Activated CD8-positive, alpha-beta T cell treated with anti-CD3 and anti-CD28 coated beads for 36 hours (primary cell): ENCODE data around the gene RGS8. TPM values are rescaled to one million over a fixed set of nuclear protein-coding genes. Genes with fewer than 3 reads are reported as not detected.

Experiments
- ATAC-seq: fragments of 200-7000 bp; cut with Tn5 transposase; one replicate; pipeline ENCODE4 v1.10.0; 2021; ENCODE audit warnings: mild to moderate bottlenecking, moderate library complexity
- CTCF ChIA-PET: fragments of 350-600 bp; sonication (Branson Sonifier 250); formaldehyde crosslinking; loops from one replicate; lab custom pipeline; 2021; ENCODE audit warnings: antibody characterized with exemption; lab: Charles Lee
- POLR2A ChIA-PET: fragments of 350-600 bp; sonication (Branson Sonifier 250); formaldehyde crosslinking; loops from one replicate; lab custom pipeline; 2021; ENCODE audit warnings: antibody characterized with exemption; lab: Charles Lee
- DNase-seq: peaks from one replicate; pipeline ENCODE4 v3.0.0-alpha.2; 2020
- H3K27ac Mint-ChIP-seq: one replicate; pipeline ENCODE4 v1.8.0; 2021; ENCODE audit warnings: mild to moderate bottlenecking, mixed read lengths
- H3K27me3 Mint-ChIP-seq: one replicate; pipeline ENCODE4 v1.8.0; 2021; ENCODE audit warnings: mixed read lengths
- H3K36me3 Mint-ChIP-seq: one replicate; pipeline ENCODE4 v1.8.0; 2021; ENCODE audit warnings: low read depth, mixed read lengths
- H3K4me1 Mint-ChIP-seq: one replicate; pipeline ENCODE4 v1.8.0; 2021; ENCODE audit warnings: low read depth, mixed read lengths
- H3K4me3 Mint-ChIP-seq: one replicate; pipeline ENCODE4 v1.8.0; 2021; ENCODE audit warnings: mild to moderate bottlenecking, moderate library complexity, mixed read lengths
- H3K9me3 Mint-ChIP-seq: one replicate; pipeline ENCODE4 v1.8.0; 2021; ENCODE audit warnings: mixed read lengths
- intact Hi-C: fragments of 100-400 bp; cut with micrococcal nuclease; formaldehyde crosslinking; loops from one replicate; pipeline ENCODE4 v1.10.0; 2022
- total RNA-seq, 2 experiments: library from RNA; stranded (reverse); gene quantifications; one replicate each; pipeline ENCODE4 v1.2.3, GENCODE V29; 2021
- TF ChIP-seq, protein P1 (sequence below): fragments of 200-600 bp; IDR thresholded peaks from one replicate; pipeline ENCODE4 v1.8.0; 2022; ENCODE audit warnings: antibody characterized with exemption, mild to moderate bottlenecking

RGS8 gene
- total RNA-seq, 2 experiments from 2014 or later = not detected

DNA sequence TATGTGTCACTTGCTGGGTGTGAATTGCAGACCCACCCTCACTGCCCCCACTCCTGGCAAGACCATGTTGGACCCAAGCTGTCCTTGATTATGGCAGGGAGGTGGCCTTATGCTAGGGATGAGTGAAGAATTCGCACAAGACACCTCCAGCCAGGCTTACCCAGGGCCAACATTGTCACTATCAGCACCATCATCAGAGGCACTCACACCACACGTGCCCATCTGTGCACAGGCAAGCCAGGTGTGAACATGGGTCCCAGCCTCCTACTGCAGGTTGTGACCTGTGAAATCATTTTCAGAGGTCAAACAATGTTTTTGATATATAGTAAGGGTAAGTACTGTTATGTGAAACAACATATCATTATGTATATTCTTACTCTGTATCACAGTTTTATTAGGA, 20.3 kb upstream of the RGS8 start:
- Mint-ChIP-seq H3K9me3 (no peaks in the 10 kb centered on the region), H3K4me3 (no peak overlapping the region), H3K27ac (no peak overlapping the region), H3K4me1 (peaks cover 11% of the 10 kb centered on the region), H3K36me3 (no peaks in the 10 kb centered on the region), H3K27me3 (peaks cover 8% of the 10 kb centered on the region)
- intact Hi-C loops = no loop called here
- ChIA-PET POLR2A (no interaction called here), CTCF (no interaction called here)
- ATAC-seq (no peak), DNase-seq (no peak)
- TF ChIP-seq, protein P1, sequence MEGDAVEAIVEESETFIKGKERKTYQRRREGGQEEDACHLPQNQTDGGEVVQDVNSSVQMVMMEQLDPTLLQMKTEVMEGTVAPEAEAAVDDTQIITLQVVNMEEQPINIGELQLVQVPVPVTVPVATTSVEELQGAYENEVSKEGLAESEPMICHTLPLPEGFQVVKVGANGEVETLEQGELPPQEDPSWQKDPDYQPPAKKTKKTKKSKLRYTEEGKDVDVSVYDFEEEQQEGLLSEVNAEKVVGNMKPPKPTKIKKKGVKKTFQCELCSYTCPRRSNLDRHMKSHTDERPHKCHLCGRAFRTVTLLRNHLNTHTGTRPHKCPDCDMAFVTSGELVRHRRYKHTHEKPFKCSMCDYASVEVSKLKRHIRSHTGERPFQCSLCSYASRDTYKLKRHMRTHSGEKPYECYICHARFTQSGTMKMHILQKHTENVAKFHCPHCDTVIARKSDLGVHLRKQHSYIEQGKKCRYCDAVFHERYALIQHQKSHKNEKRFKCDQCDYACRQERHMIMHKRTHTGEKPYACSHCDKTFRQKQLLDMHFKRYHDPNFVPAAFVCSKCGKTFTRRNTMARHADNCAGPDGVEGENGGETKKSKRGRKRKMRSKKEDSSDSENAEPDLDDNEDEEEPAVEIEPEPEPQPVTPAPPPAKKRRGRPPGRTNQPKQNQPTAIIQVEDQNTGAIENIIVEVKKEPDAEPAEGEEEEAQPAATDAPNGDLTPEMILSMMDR = no peak

DNA sequence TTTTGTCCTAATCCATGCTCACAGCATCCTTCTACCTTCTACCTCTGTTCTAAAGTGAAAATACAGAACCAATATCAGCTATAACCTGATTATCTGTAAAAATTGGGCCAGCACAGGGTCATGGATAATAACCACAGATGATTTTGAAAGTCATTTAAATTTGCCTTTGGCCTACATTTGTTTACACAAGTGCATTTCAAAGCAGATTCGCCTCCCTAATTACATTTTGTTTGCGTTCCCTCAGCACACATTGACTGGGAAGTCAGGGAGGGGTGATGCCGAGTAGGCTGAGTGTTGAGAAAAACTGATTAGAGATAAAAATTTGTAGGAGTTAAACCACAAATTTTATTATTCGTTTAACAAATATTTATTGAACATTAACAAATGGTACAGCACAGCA, 19.2 kb upstream of the RGS8 start:
- TF ChIP-seq, protein P1 = no peak
- H3K27me3 Mint-ChIP-seq = peaks cover 15% of the 10 kb centered on the region
- ATAC-seq = no peak
- H3K9me3 Mint-ChIP-seq = no peaks in the 10 kb centered on the region
- ChIA-PET CTCF (interaction anchor here (0.7 kb wide), 1 partner anchor 108 kb away, joined by 4 read pairs; no protein-coding TSS in a partner anchor), POLR2A (no interaction called here)
- no peak for DNase-seq
- intact Hi-C loops = no loop called here
- H3K27ac Mint-ChIP-seq = no peak overlapping the region
- H3K36me3 Mint-ChIP-seq = no peaks in the 10 kb centered on the region
- H3K4me3 Mint-ChIP-seq = no peak overlapping the region
- H3K4me1 Mint-ChIP-seq = peaks cover under 1% of the 10 kb centered on the region

DNA sequence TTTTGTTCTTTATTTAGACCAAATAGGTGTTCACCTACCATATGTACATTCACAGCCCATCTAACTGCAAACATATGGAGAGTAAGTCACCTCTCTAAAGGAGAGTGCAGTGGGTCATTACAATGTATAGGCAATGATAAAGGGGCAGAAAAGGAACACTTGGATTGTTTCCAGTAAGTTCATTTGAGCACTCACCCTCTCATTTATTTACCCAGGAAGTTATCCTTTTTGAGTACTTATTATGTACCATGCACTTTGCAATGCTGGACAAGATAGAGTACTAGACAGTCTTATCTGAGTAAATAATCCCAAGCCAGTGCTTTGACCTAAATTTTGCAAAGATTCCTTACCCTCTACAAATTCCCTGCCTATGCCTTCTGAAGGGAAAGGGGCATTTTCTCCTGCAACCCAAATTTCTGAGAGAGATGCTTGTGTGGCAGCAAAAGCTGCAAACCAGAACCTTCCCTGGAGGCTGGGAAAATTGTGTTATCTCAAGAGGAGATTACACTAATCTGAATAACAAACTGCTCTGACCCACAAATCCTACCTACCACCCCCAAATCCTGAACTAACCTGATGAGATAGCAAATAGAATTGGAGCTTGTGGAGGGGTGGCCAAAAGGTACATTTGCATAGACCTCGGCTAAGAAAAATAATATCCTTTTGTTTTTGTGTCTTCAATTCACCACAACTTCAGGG, 18.6 kb upstream of the RGS8 start:
- intact Hi-C loops = no loop called here
- POLR2A ChIA-PET = no interaction called here
- no peaks in the 10 kb centered on the region for H3K4me1 Mint-ChIP-seq
- ATAC-seq (no peak), DNase-seq (no peak)
- H3K27me3 Mint-ChIP-seq = peaks cover 20% of the 10 kb centered on the region
- CTCF ChIA-PET = interaction anchor here (0.7 kb wide), 1 partner anchor 107 kb away, joined by 4 read pairs; no protein-coding TSS in a partner anchor
- H3K9me3 Mint-ChIP-seq = no peaks in the 10 kb centered on the region
- TF ChIP-seq, protein P1 = no peak
- no peak overlapping the region for H3K4me3 Mint-ChIP-seq
- H3K36me3 Mint-ChIP-seq = no peaks in the 10 kb centered on the region
- no peak overlapping the region for H3K27ac Mint-ChIP-seq

DNA sequence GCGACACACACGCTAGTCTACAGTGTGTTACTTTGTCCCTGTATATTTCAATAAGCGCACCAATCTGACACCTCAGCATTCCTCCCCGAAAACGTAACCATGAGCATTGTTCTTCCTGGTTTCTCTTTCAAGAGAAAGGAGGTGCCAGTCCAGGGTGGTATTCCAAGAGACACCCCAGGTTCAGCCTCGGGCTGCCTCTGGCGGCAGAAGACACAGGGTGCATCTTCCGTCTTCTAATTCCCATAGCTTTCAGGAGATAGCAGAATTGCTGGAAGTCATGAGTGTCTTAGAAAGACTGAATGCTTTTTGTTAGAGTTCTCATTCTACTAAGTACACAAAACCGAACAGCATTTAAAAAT, 15.9 kb upstream of the RGS8 start:
- Mint-ChIP-seq H3K9me3 (no peaks in the 10 kb centered on the region), H3K27ac (no peak overlapping the region), H3K4me3 (no peak overlapping the region), H3K4me1 (no peaks in the 10 kb centered on the region), H3K27me3 (peaks cover 31% of the 10 kb centered on the region), H3K36me3 (no peaks in the 10 kb centered on the region)
- ATAC-seq (no peak), DNase-seq (no peak)
- ChIA-PET POLR2A (interaction anchor here (1.5 to 1.6 kb wide), 2 partner anchors 8 to 16 kb away, joined by 3 to 4 read pairs; no protein-coding TSS in a partner anchor), CTCF (interaction anchor here (1.2 to 1.5 kb wide), 3 partner anchors 69 to 84 kb away, joined by 3 to 5 read pairs (median 3); no protein-coding TSS in a partner anchor)
- TF ChIP-seq, protein P1 = no peak
- intact Hi-C loops = no loop called here
